Activated T-helper 9 cell treated with anti-CD3 and anti-CD28 coated beads, Interleukin-2, amount 50 U/mL, for 16 hours (primary cell): ENCODE measurements around the gene TSHZ2.
"Not testable (repeated sequence)": the region's sequence is repeated elsewhere in the genome, so short reads cannot be mapped to it uniquely, and the experiment has no call there.

Experiments
- DNase-seq: peaks from one replicate; pipeline ENCODE4 v3.0.0-alpha.2; 2020; ENCODE audit warnings: low read depth

TSHZ2 gene

GRCh38 chr20:53513489-53514298 lies 541.5 kb downstream of the TSHZ2 start:
- DNase-seq: no peak

- DNase-seq: no peak
Observed at GRCh38 chr20:53515749-53516148, 543.6 kb downstream of the TSHZ2 start.

GRCh38 chr20:53517146-53517545 lies 545.0 kb downstream of the TSHZ2 start:
- no peak for DNase-seq

GRCh38 chr20:53521421-53521820 lies 549.3 kb downstream of the TSHZ2 start:
- DNase-seq: not testable (repeated sequence)

- no peak for DNase-seq
Observed at GRCh38 chr20:53522026-53522425, 549.9 kb downstream of the TSHZ2 start.

- DNase-seq: no peak
Observed at GRCh38 chr20:53522696-53523095, 550.5 kb downstream of the TSHZ2 start.

GRCh38 chr20:53523615-53524014 lies 551.5 kb downstream of the TSHZ2 start:
- not testable (repeated sequence) for DNase-seq

GRCh38 chr20:53524589-53525312 lies 552.6 kb downstream of the TSHZ2 start:
- DNase-seq: no peak

- no peak for DNase-seq
Observed at GRCh38 chr20:53527196-53527595, 555.0 kb downstream of the TSHZ2 start.

GRCh38 chr20:53529658-53530057 lies 557.5 kb downstream of the TSHZ2 start:
- no peak for DNase-seq

- no peak for DNase-seq
Observed at GRCh38 chr20:53530440-53530839, 558.3 kb downstream of the TSHZ2 start.

- DNase-seq: not testable (repeated sequence)
Observed at GRCh38 chr20:53532654-53533312, 560.6 kb downstream of the TSHZ2 start.

- DNase-seq: no peak
Observed at GRCh38 chr20:53533500-53533899, 561.3 kb downstream of the TSHZ2 start.

GRCh38 chr20:53534037-53534436 lies 561.9 kb downstream of the TSHZ2 start:
- DNase-seq: no peak

- DNase-seq: no peak
Observed at GRCh38 chr20:53535878-53536277, 563.7 kb downstream of the TSHZ2 start.

- DNase-seq: not testable (repeated sequence)
Observed at GRCh38 chr20:53536382-53536781, 564.2 kb downstream of the TSHZ2 start.

GRCh38 chr20:53539516-53539915 lies 567.4 kb downstream of the TSHZ2 start:
- DNase-seq: no peak
